ENCODE data around the gene CEBPG.
A peak's percentile ranks its signal among the peaks of the same experiment; 100 is the strongest.

Gene CEBPG

GRCh38 chr19:33396701-33397535 lies 23.4 kb downstream of the CEBPG start:
- ATAC-seq (ENCODE audit: low read depth) = no peak
- peak; percentile 62 for DNase-seq (ENCODE audit: low spot score)
- H3K27me3 ChIP-seq (ENCODE audit: insufficient read depth, poor library complexity, severe bottlenecking) = no peaks in the 10 kb centered on the region
- no peaks in the 10 kb centered on the region for H3K9me3 ChIP-seq (ENCODE audit: severe bottlenecking)
- TF ChIP-seq CTCF (IDR thresholded peaks at IDR 0.05; ENCODE audit: poor library complexity, severe bottlenecking) = no peak
- H3K4me1 ChIP-seq (ENCODE audit: insufficient read depth, poor library complexity, severe bottlenecking) = peaks cover 13% of the 10 kb centered on the region
- H3K4me3 ChIP-seq (ENCODE audit: severe bottlenecking) = no peak overlapping the region
- H3K27ac ChIP-seq (ENCODE audit: poor library complexity, severe bottlenecking) = no peak overlapping the region
- no peaks in the 10 kb centered on the region for H3K36me3 ChIP-seq (ENCODE audit: low read depth)

GRCh38 chr19:33397536-33398360 lies 24.2 kb downstream of the CEBPG start:
- Histone ChIP-seq H3K36me3 (ENCODE audit: low read depth) (no peaks in the 10 kb centered on the region), H3K4me1 (ENCODE audit: insufficient read depth, poor library complexity, severe bottlenecking) (peaks cover 13% of the 10 kb centered on the region), H3K9me3 (ENCODE audit: severe bottlenecking) (no peaks in the 10 kb centered on the region), H3K27ac (ENCODE audit: poor library complexity, severe bottlenecking) (no peak overlapping the region), H3K4me3 (ENCODE audit: severe bottlenecking) (no peak overlapping the region), H3K27me3 (ENCODE audit: insufficient read depth, poor library complexity, severe bottlenecking) (no peaks in the 10 kb centered on the region)
- ATAC-seq (ENCODE audit: low read depth) (no peak), DNase-seq (ENCODE audit: low spot score) (peak; percentile 61)
- TF ChIP-seq CTCF (IDR thresholded peaks at IDR 0.05; ENCODE audit: poor library complexity, severe bottlenecking) = no peak

DNA sequence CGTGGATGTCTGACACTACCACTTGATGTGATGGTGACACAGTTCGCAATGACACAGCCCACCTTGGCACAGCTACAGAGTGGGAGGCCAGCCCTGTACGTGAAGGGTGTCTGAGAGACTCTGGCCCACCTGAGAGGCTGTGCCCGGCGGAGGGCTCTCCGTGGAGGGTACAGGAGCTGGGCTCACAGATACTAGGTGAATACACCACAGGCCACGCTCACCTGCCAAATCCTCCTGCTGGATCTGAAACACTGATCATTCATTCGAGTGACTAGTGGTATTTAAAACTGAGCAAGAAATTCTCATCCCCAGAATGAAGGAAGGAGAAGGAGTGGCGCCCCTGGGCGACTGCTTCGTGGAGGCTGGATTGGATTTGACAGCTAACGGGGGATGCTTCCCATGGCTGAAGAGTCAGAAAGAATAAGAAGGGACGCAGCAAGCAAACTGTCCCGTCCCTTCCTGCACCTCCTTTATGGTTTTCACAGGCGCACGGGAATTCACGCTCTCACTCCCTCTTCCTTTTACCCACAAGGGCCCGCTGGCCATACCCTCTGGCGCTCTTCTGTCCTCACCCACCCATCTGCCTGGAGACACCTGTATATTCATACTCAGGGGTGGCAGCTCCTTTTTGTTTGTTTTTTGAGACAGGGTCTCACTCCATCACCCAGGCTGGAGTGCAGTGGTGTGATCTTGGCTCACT lies 25.0 kb downstream of the CEBPG start:
- Histone ChIP-seq H3K4me1 (ENCODE audit: insufficient read depth, poor library complexity, severe bottlenecking) (peaks cover 11% of the 10 kb centered on the region), H3K9me3 (ENCODE audit: severe bottlenecking) (no peaks in the 10 kb centered on the region), H3K36me3 (ENCODE audit: low read depth) (no peaks in the 10 kb centered on the region), H3K27ac (ENCODE audit: poor library complexity, severe bottlenecking) (no peak overlapping the region), H3K27me3 (ENCODE audit: insufficient read depth, poor library complexity, severe bottlenecking) (no peaks in the 10 kb centered on the region), H3K4me3 (ENCODE audit: severe bottlenecking) (no peak overlapping the region)
- DNase-seq (ENCODE audit: low spot score) (peak; percentile 40), ATAC-seq (ENCODE audit: low read depth) (no peak)
- no peak for TF ChIP-seq CTCF (IDR thresholded peaks at IDR 0.05; ENCODE audit: poor library complexity, severe bottlenecking)

DNA sequence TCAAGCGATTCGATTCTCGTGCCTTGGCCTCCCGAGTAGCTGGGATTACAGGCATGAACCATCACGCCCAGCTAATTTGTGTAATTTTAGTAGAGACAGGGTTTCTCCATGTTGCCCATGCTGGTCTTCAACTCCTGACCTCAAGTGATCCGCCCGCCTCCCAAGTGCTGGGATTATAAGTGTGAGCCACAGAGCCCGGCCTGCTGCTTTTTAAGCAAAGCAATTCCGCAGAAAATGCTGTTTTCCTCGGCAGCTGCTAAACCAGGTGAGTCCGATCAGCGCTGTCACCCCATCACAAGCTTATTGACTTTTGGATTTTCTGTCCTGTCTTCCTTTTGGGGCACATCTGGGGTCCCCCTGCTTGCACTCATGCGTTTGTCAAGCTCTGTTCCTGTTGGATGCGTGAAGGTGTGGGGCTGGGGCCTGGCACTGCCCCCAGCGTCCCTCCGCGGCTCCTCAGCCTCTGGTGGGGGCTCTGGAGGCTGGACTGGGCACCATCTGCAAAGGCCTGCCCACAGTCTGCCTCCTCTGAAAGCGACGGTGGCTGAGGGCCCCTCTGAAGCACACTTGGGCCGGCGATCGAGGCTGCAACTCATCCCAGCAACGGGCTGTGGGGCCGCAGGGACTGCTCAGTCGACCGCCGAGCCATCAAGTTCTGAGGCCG lies 25.7 kb downstream of the CEBPG start:
- DNase-seq (ENCODE audit: low spot score) (peak; percentile 47), ATAC-seq (ENCODE audit: low read depth) (no peak)
- Histone ChIP-seq H3K4me1 (ENCODE audit: insufficient read depth, poor library complexity, severe bottlenecking) (peaks cover 4% of the 10 kb centered on the region), H3K9me3 (ENCODE audit: severe bottlenecking) (no peaks in the 10 kb centered on the region), H3K27ac (ENCODE audit: poor library complexity, severe bottlenecking) (no peak overlapping the region), H3K4me3 (ENCODE audit: severe bottlenecking) (no peak overlapping the region), H3K36me3 (ENCODE audit: low read depth) (no peaks in the 10 kb centered on the region), H3K27me3 (ENCODE audit: insufficient read depth, poor library complexity, severe bottlenecking) (no peaks in the 10 kb centered on the region)
- TF ChIP-seq CTCF (IDR thresholded peaks at IDR 0.05; ENCODE audit: poor library complexity, severe bottlenecking) = no peak

All from RWPE2 (cell line).